Measurements from ENCODE around the gene STK39. TPM values are rescaled to one million over a fixed set of nuclear protein-coding genes. Genes with fewer than 3 reads are reported as not detected.

The STK39 gene
- total and polyA plus RNA-seq, 2 of the 4 experiments (the other 2 are of a cell fraction) = 11.8 to 16.4 TPM

- WGBS, 2 experiments (ENCODE audit: extremely low coverage in 2 of 2, insufficient read length in 1 of 2) = no CpG with 5 or more reads among the region's 4 CpGs
- no peak overlapping the region for H3K4ac ChIP-seq (ENCODE audit: low read depth, low read length)
- dilution Hi-C loops (cut with HindIII; ENCODE audit: low sequenced_read_pairs, unreplicated experiment) (no loop called here), intact Hi-C loops (cut with micrococcal nuclease) (loop anchor here (1.0 to 10.0 kb wide), 5 partner anchors 112 to 779 kb away; partner anchors contain the start of gene STK39), in situ Hi-C loops (cut with MboI; ENCODE audit: low sequenced_read_pairs) (loop anchor here (25.0 kb wide), 1 partner anchor 752 kb away; the partner anchor contains the start of gene SPC25)
- DNase-seq (peak; percentile 23), ATAC-seq (ENCODE audit: low read depth) (no peak)
- no peaks in the 10 kb centered on the region; the same call in 1 of the 2 replicates for H4K20me1 ChIP-seq (ENCODE audit: insufficient read depth, low read length)
- H3K23ac ChIP-seq (ENCODE audit: low read depth, low read length) = no peak overlapping the region
- no peak overlapping the region for H3K4me2 ChIP-seq (ENCODE audit: low read depth, low read length)
- H4K91ac ChIP-seq (ENCODE audit: insufficient read depth, low read depth, low read length) = no peak overlapping the region
- H2AK5ac ChIP-seq (ENCODE audit: low read depth, low read length) = no peak overlapping the region
- H2BK120ac ChIP-seq (ENCODE audit: low read depth, low read length) = no peak overlapping the region
- POLR2A ChIA-PET (ENCODE audit: unreplicated experiment) = no interaction called here
- no peak overlapping the region for H2BK20ac ChIP-seq (ENCODE audit: low read depth, low read length)
- peaks cover 4% of the 10 kb centered on the region for H3K4me1 ChIP-seq (ENCODE audit: control insufficient read depth, insufficient read depth, low read length)
- H2BK15ac ChIP-seq (ENCODE audit: low read depth, low read length) = no peak overlapping the region
- H3K18ac ChIP-seq (ENCODE audit: low read depth, low read length) = no peak overlapping the region
- TF ChIP-seq BHLHE40 (IDR thresholded peaks at IDR 0.05; ENCODE audit: low read depth, low read length) (no peak), FOS (IDR thresholded peaks at IDR 0.05; ENCODE audit: low read depth, low read length) (0 out of 2 replicates have a peak, but pooled peaks have one; percentile 16), CEBPB (IDR thresholded peaks at IDR 0.05; ENCODE audit: low read depth, low read length) (peak; percentile 65)
- BruUV-seq (replicated peaks) = no TSS peak
- H3K36me3 ChIP-seq (ENCODE audit: control insufficient read depth, insufficient read depth, low read length) = peaks cover 12% of the 10 kb centered on the region
- H2BK5ac ChIP-seq (ENCODE audit: low read depth, low read length, poor library complexity, severe bottlenecking) = no peak overlapping the region
- H3K56ac ChIP-seq (ENCODE audit: extremely low read depth, insufficient read depth, low read length) = no peak overlapping the region
- H3K27me3 ChIP-seq (ENCODE audit: control insufficient read depth, insufficient read depth, low read length) = no peaks in the 10 kb centered on the region
- no peak overlapping the region for H2AFZ ChIP-seq (replicated peaks; ENCODE audit: low read length, poor library complexity)
- H3K79me1 ChIP-seq (ENCODE audit: low read depth in 1 of 2, low read length in 2 of 2) = peaks cover 11 to 32% of the 10 kb centered on the region in 2 experiments
- H2AK9ac ChIP-seq (replicated peaks; ENCODE audit: low read depth, low read length, poor library complexity) = no peak overlapping the region
- CTCF ChIA-PET = interaction anchor here (0.6 to 1.3 kb wide), 3 partner anchors 10 to 1006 kb away, joined by 3 to 4 read pairs (median 4); partner anchors contain the start of gene STK39
- no peak overlapping the region for H3K9ac ChIP-seq (ENCODE audit: low read depth, low read length)
- no peak overlapping the region for H4K5ac ChIP-seq (ENCODE audit: low read depth, low read length)
- H3K9me1 ChIP-seq (ENCODE audit: insufficient read depth, low read length) = peaks cover 3% of the 10 kb centered on the region; the same call in 1 of the 2 replicates
- H3K27ac ChIP-seq (ENCODE audit: insufficient read depth, low read length) = no peak overlapping the region
- H3K9me3 ChIP-seq (ENCODE audit: control insufficient read depth, insufficient read depth, low read length) = no peaks in the 10 kb centered on the region
- H4K8ac ChIP-seq (ENCODE audit: low read depth in 2 of 2, low read length in 2 of 2) = no peak overlapping the region
- no peak overlapping the region for H3K4me3 ChIP-seq (ENCODE audit: insufficient read depth, low read depth, low read length)
- no peak overlapping the region for H3K14ac ChIP-seq (replicated peaks; ENCODE audit: low read depth, low read length)
Measured at GRCh38 chr2:168135630-168136029, 111.8 kb downstream of the STK39 start.
